HUES6 (cell line): ENCODE data around the gene DEPDC1B.
"Not testable (repeated sequence)": the region's sequence is repeated elsewhere in the genome, so short reads cannot be mapped to it uniquely, and the experiment has no call there.

ENCODE experiments used
- H3K27ac ChIP-seq: 2 replicates; pipeline ENCODE4 v1.7.0; 2013; ENCODE audit warnings: low read depth, mild to moderate bottlenecking, low read length, inconsistent platforms
- H3K27me3 ChIP-seq: 2 replicates; pipeline ENCODE4 v1.6.1; 2013; ENCODE audit warnings: low read length; ENCODE audit not compliant: control insufficient read depth, insufficient read depth
- H3K36me3 ChIP-seq: 2 replicates; pipeline ENCODE4 v1.6.1; 2013; ENCODE audit warnings: low read length; ENCODE audit not compliant: control insufficient read depth, insufficient read depth
- H3K4me1 ChIP-seq: 2 replicates; pipeline ENCODE4 v1.6.1; 2013; ENCODE audit warnings: low read length; ENCODE audit not compliant: control insufficient read depth, insufficient read depth
- H3K4me3 ChIP-seq: 2 replicates; pipeline ENCODE4 v1.5.1; 2013; ENCODE audit warnings: low read depth, low read length
- H3K9ac ChIP-seq: one replicate; pipeline ENCODE4 v1.6.1; 2013; ENCODE audit warnings: mild to moderate bottlenecking, low read length
- H3K9me3 ChIP-seq: 2 replicates; pipeline ENCODE4 v1.6.1; 2013; ENCODE audit warnings: low read depth, low read length; ENCODE audit not compliant: control insufficient read depth, insufficient read depth

The DEPDC1B gene

DNA sequence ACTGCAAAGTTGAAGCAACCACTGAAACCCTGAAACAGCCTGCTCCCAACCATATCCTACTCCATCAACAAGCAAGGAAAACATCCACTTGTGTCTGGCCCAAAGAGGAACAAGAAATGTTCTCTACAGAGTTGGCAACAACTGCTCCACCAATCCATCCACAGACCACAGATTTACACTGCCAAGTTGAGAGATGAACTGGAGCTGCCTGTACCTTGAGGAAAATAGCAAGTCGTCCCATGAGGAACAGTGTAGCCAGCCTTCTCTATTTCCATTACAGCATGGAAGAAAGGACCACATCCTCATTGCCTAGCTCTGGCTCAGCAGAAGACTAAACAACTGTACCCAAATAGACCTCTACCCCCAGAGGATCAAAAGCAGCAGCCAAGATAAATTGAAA is 60.4 kb downstream of the DEPDC1B start:
- H3K9ac ChIP-seq, result no peak overlapping the region

GRCh38 chr5:60638300-60638699 is 61.7 kb downstream of the DEPDC1B start:
- Histone ChIP-seq H3K27me3 (no peaks in the 10 kb centered on the region), H3K4me3 (no peak overlapping the region), H3K4me1 (no peaks in the 10 kb centered on the region), H3K9me3 (no peaks in the 10 kb centered on the region), H3K36me3 (peaks cover 50% of the 10 kb centered on the region), H3K27ac (no peak overlapping the region), H3K9ac (no peak overlapping the region)

More for the DNA sequence above, 60.4 kb downstream of the DEPDC1B start:
- peaks cover 55% of the 10 kb centered on the region for H3K36me3 ChIP-seq
- H3K9me3 ChIP-seq, result no peaks in the 10 kb centered on the region
- H3K4me3 ChIP-seq, result no peak overlapping the region
- no peak overlapping the region for H3K27ac ChIP-seq
- no peaks in the 10 kb centered on the region for H3K27me3 ChIP-seq
- no peaks in the 10 kb centered on the region for H3K4me1 ChIP-seq

DNA sequence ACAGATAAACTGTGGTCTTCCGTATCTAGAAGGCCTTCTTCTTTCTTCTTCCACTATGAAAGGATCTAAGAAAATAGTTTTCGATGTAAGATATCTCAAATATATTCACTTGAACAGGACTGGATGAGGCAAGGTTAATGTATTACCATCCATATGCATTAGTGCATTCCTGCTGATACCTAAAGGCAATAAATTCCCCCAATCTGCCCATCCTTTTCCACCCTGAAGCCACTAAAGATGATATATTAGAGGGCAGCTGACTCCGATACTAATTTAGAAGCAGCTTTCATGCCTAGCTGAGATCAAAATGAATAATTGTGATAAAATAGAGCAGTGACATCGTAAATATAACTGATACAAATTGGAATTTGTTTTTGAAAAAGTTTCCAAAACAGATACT is 63.3 kb downstream of the DEPDC1B start:
- Histone ChIP-seq H3K27me3 (no peaks in the 10 kb centered on the region), H3K36me3 (peaks cover 53% of the 10 kb centered on the region), H3K9ac (no peak overlapping the region), H3K4me1 (no peaks in the 10 kb centered on the region), H3K27ac (no peak overlapping the region), H3K4me3 (no peak overlapping the region), H3K9me3 (no peaks in the 10 kb centered on the region)

GRCh38 chr5:60636001-60636400 is 64.0 kb downstream of the DEPDC1B start:
- Histone ChIP-seq H3K4me1 (no peaks in the 10 kb centered on the region), H3K9me3 (no peaks in the 10 kb centered on the region), H3K9ac (no peak overlapping the region), H3K27me3 (no peaks in the 10 kb centered on the region), H3K4me3 (no peak overlapping the region), H3K27ac (no peak overlapping the region), H3K36me3 (peaks cover 57% of the 10 kb centered on the region)

DNA sequence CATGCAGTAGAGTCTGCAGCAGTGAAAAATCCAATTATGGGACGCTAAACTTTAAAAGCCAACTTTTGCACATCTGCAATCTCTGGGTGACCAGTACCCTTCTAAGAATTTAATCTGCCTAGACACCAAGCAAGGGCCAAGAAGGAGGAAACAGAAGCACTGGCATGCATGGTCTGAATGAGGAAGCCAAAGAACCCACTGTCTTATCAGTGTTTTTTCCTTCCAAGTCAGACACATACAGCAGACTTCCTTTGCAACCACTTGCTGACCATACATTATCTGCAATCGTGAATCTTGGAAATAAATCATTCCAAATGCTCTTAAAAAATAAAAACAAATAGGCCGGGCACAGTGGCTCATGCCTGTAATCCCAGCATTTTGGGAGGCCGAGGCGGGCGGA is 65.9 kb downstream of the DEPDC1B start:
- Histone ChIP-seq H3K9ac (no peak overlapping the region), H3K36me3 (peaks cover 67% of the 10 kb centered on the region), H3K27ac (no peak overlapping the region), H3K4me1 (no peaks in the 10 kb centered on the region), H3K9me3 (no peaks in the 10 kb centered on the region), H3K27me3 (no peaks in the 10 kb centered on the region), H3K4me3 (no peak overlapping the region)

GRCh38 chr5:60633341-60633740 is 66.6 kb downstream of the DEPDC1B start:
- no peaks in the 10 kb centered on the region for H3K27me3 ChIP-seq
- no peaks in the 10 kb centered on the region for H3K4me1 ChIP-seq
- no peak overlapping the region for H3K4me3 ChIP-seq
- no peak overlapping the region for H3K9ac ChIP-seq
- H3K9me3 ChIP-seq, result no peaks in the 10 kb centered on the region
- H3K27ac ChIP-seq, result no peak overlapping the region
- H3K36me3 ChIP-seq, result peaks cover 63% of the 10 kb centered on the region

GRCh38 chr5:60632153-60632552 is 67.8 kb downstream of the DEPDC1B start:
- Histone ChIP-seq H3K4me1 (no peaks in the 10 kb centered on the region), H3K27ac (no peak overlapping the region), H3K4me3 (no peak overlapping the region), H3K9me3 (no peaks in the 10 kb centered on the region), H3K36me3 (peaks cover 56% of the 10 kb centered on the region), H3K27me3 (no peaks in the 10 kb centered on the region), H3K9ac (no peak overlapping the region)

- no peak overlapping the region for H3K9ac ChIP-seq
- H3K36me3 ChIP-seq, result peaks cover 56% of the 10 kb centered on the region
Measured at GRCh38 chr5:60630836-60631235, 69.1 kb downstream of the DEPDC1B start.

DNA sequence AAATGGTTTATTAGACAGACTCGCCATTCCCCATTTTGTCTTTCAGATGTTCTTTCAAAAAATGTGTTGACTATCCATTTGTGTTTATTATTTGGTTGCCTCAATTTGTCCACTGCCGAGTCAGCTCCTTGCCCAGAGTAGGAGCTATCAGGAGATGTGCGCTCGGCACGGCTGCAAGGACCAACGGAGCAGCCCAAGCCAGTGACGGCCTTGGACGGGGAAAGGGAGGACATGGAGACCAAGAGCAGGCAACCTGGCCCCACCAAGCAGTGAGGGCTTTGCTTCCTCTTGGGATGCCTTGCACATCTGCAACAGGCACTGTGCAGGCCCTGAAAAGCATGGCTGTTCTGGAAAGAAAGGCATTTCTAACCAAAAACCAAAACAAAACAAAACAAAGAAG is 69.8 kb downstream of the DEPDC1B start:
- Histone ChIP-seq H3K36me3 (peaks cover 57% of the 10 kb centered on the region), H3K9ac (no peak overlapping the region), H3K27ac (no peak overlapping the region), H3K4me1 (no peaks in the 10 kb centered on the region), H3K9me3 (no peaks in the 10 kb centered on the region), H3K27me3 (no peaks in the 10 kb centered on the region), H3K4me3 (no peak overlapping the region)

More at GRCh38 chr5:60630836-60631235, 69.1 kb downstream of the DEPDC1B start:
- no peaks in the 10 kb centered on the region for H3K9me3 ChIP-seq
- no peak overlapping the region for H3K4me3 ChIP-seq
- no peaks in the 10 kb centered on the region for H3K27me3 ChIP-seq
- H3K27ac ChIP-seq, result no peak overlapping the region
- no peaks in the 10 kb centered on the region for H3K4me1 ChIP-seq

DNA sequence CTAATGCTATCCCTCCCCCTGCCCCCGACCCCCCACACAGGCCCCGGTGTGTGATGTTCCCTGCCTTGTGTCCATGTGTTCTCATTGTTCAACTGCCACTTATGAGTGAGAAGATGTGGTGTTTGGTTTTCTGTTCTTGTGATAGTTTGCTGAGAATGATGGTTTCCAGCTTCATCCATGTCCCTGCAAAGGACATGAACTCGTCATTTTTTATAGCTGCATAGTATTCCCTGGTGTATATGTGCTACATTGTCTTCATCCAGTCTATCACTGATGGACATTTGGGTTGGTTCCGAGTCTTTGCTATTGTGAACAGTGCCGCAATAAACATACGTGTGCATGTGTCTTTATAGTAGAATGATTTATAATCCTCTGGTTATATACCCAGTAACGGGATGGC is 75.1 kb downstream of the DEPDC1B start:
- not testable (repeated sequence) for H3K27me3 ChIP-seq, H3K9me3 ChIP-seq, H3K27ac ChIP-seq, H3K9ac ChIP-seq, H3K4me3 ChIP-seq, H3K4me1 ChIP-seq
- peaks cover 12% of the 10 kb centered on the region; the same call in 1 of the 2 replicates for H3K36me3 ChIP-seq

- H3K27me3 ChIP-seq, H3K9ac ChIP-seq, H3K27ac ChIP-seq, H3K9me3 ChIP-seq, H3K4me3 ChIP-seq, H3K36me3 ChIP-seq, H3K4me1 ChIP-seq: not testable (repeated sequence)
Measured at GRCh38 chr5:60620752-60621151, 79.2 kb downstream of the DEPDC1B start.

GRCh38 chr5:60613826-60614225 is 86.1 kb downstream of the DEPDC1B start:
- no peak overlapping the region for H3K4me3 ChIP-seq
- H3K27ac ChIP-seq, result no peak overlapping the region
- no peaks in the 10 kb centered on the region for H3K4me1 ChIP-seq
- H3K9me3 ChIP-seq, result peaks cover 12% of the 10 kb centered on the region
- 0 out of 2 replicates have a peak, but pooled peaks cover 10% of the 10 kb centered on the region for H3K36me3 ChIP-seq
- no peak overlapping the region for H3K9ac ChIP-seq
- H3K27me3 ChIP-seq, result no peaks in the 10 kb centered on the region
